K562 (cell line): ENCODE measurements around the gene PVALEF. TPM values are rescaled to one million over a fixed set of nuclear protein-coding genes. Genes with fewer than 3 reads are reported as not detected.

Experiments used
- ATAC-seq: fragments of 200-7000 bp; cut with Tn5 transposase; 3 replicates; pipeline ENCODE4 v1.9.1; 2020; ENCODE audit warnings: moderate library complexity
- BruUV-seq: library from RNA; stranded (reverse); fragments of 400-500 nt; replicated peaks from 2 replicates; lab custom pipeline; 2021; lab: Mats Ljungman, UMichigan
- CTCF ChIA-PET: fragments of 300-600 bp; formaldehyde crosslinking; extraction: SDS; loops from one replicate; lab custom pipeline; 2021; ENCODE audit warnings: low intra/inter-chr PET ratio; lab: Yijun Ruan, JAX
- POLR2A ChIA-PET: fragments of 300-600, 350-650 bp; sonication (Branson Sonifier 250); formaldehyde crosslinking; extraction: SDS; loops from one replicate; lab custom pipeline; 2021; ENCODE audit warnings: antibody characterized with exemption, inconsistent platforms; lab: Yijun Ruan, JAX
- DNase-seq, 4 experiments: peaks; one replicate each; pipeline versions ENCODE4 v3.0.0 to v3.0.0-alpha.2; 2011 to 2018; ENCODE audit warnings: low spot score in 3 of 4, mixed read lengths in 3 of 4; ENCODE audit errors: extremely low read depth in 1 of 4
- FAIRE-seq: peaks from 2 replicates; lab custom pipeline; 2011; peaks lifted over from hg19 to GRCh38; lab: Jason Lieb, UNC
- H2AFZ ChIP-seq: 2 replicates; pipeline ENCODE4 v1.6.0; 2011; ENCODE audit warnings: low read depth, low read length, control low read depth, inconsistent platforms
- H3K27ac ChIP-seq: fragments of 200-600 bp; 3 replicates; pipeline ENCODE4 v1.8.0; 2011; ENCODE audit warnings: low read depth, mild to moderate bottlenecking, control low read depth, inconsistent platforms, low read length, moderate library complexity, mixed read lengths; ENCODE audit errors: extremely low read depth
- H3K27me3 ChIP-seq, 2 experiments: fragments of 300-600 bp in 1 of 2; 2 replicates in 1 of 2; 3 replicates in 1 of 2; pipeline versions ENCODE4 v1.6.0 to v1.8.0; 2011; ENCODE audit warnings: inconsistent platforms in 2 of 2, low read length in 2 of 2, mild to moderate bottlenecking in 1 of 2, mixed read lengths in 1 of 2, moderate library complexity in 1 of 2; ENCODE audit not compliant: control insufficient read depth in 2 of 2, insufficient read depth in 2 of 2
- H3K36me3 ChIP-seq: fragments of 300-600 bp; 3 replicates; pipeline ENCODE4 v1.8.0; 2011; ENCODE audit warnings: mild to moderate bottlenecking, low read length, inconsistent platforms; ENCODE audit not compliant: control insufficient read depth, insufficient read depth
- H3K4me1 ChIP-seq, 2 experiments: fragments of 200-600 bp in 1 of 2; replicated peaks in 1 of 2; 2 replicates in 1 of 2; 3 replicates in 1 of 2; pipeline versions ENCODE4 v1.5.1 to v1.8.0; 2011; ENCODE audit warnings: inconsistent platforms in 2 of 2, low read length in 2 of 2, mild to moderate bottlenecking in 1 of 2, mixed read lengths in 1 of 2, moderate library complexity in 1 of 2; ENCODE audit not compliant: control insufficient read depth in 2 of 2, insufficient read depth in 2 of 2
- H3K4me2 ChIP-seq: 2 replicates; pipeline ENCODE4 v1.6.1; 2011; ENCODE audit warnings: low read length, control low read depth, inconsistent platforms, mixed read lengths; ENCODE audit not compliant: insufficient read depth
- H3K4me3 ChIP-seq: fragments of 200-600 bp; sonication (generic), shearing (Covaris generic); 2 replicates; pipeline ENCODE4 v1.5.1; 2016; ENCODE audit warnings: control low read depth, inconsistent platforms
- H3K79me2 ChIP-seq: fragments of 200-600 bp; 3 replicates; pipeline ENCODE4 v1.8.0; 2011; ENCODE audit warnings: low read length, inconsistent platforms; ENCODE audit not compliant: control insufficient read depth, insufficient read depth
- H3K9ac ChIP-seq, 2 experiments: 2 replicates each; pipeline versions ENCODE4 v1.6.0 to v1.6.1; 2011; ENCODE audit warnings: low read depth in 2 of 2, low read length in 2 of 2, control low read depth in 1 of 2, inconsistent platforms in 1 of 2, mild to moderate bottlenecking in 1 of 2, mixed read lengths in 1 of 2; ENCODE audit not compliant: insufficient read depth in 1 of 2
- H3K9me1 ChIP-seq: one replicate; pipeline ENCODE4 v1.6.0; 2011; ENCODE audit warnings: inconsistent platforms, mild to moderate bottlenecking, low read length, moderate library complexity; ENCODE audit not compliant: control insufficient read depth, insufficient read depth
- H3K9me3 ChIP-seq: replicated peaks from 2 replicates; pipeline ENCODE4 v1.5.1; 2011; ENCODE audit warnings: low read depth, low read length, inconsistent platforms; ENCODE audit not compliant: control insufficient read depth, insufficient read depth
- H4K20me1 ChIP-seq: replicated peaks from 2 replicates; pipeline ENCODE4 v1.6.1; 2011; ENCODE audit warnings: low read length, inconsistent platforms, mixed read lengths; ENCODE audit not compliant: control insufficient read depth, insufficient read depth
- ATF1 ChIP-seq, 2 experiments: fragments of 450-650 bp in 1 of 2; IDR thresholded peaks; 2 replicates each; pipeline ENCODE4 v1.6.1; 2016; ENCODE audit warnings: missing compliant biosample characterization in 1 of 2, missing genetic modification characterization in 1 of 2
- CBX3 ChIP-seq, 2 experiments: IDR thresholded peaks; 1 replicate in 1 of 2; 2 replicates in 1 of 2; pipeline ENCODE4 v1.6.1; 2012; ENCODE audit warnings: inconsistent platforms in 2 of 2, low read length in 2 of 2, borderline replicate concordance in 1 of 2, control low read depth in 1 of 2
- CGGBP1 ChIP-seq: fragments of 250-450 bp; sonication (Bioruptor Pico); IDR thresholded peaks from 2 replicates; pipeline ENCODE4 v1.9.0; 2021; ENCODE audit warnings: mild to moderate bottlenecking
- EP300 ChIP-seq: IDR thresholded peaks from 2 replicates; pipeline ENCODE4 v1.6.1; 2012; ENCODE audit warnings: low read length, improper control_type of control experiment
- HIVEP1 ChIP-seq: fragments of 250-450 bp; sonication (Bioruptor Pico); IDR thresholded peaks from 2 replicates; pipeline ENCODE4 v1.4.0; 2020; ENCODE audit warnings: mild to moderate bottlenecking
- NFIC ChIP-seq: fragments of 450-650 bp; IDR thresholded peaks from 2 replicates; pipeline ENCODE4 v1.6.1; 2017; ENCODE audit warnings: mild to moderate bottlenecking, inconsistent platforms
- SRF ChIP-seq, 2 experiments: fragments of 250-450, 450-650 bp in 1 of 2; sonication (Bioruptor Pico) in 1 of 2; sonication (generic) in 1 of 2; formaldehyde crosslinking; IDR thresholded peaks; 2 replicates each; pipeline versions ENCODE4 v1.5.0 to v1.5.1; 2020 to 2022; ENCODE audit warnings: mild to moderate bottlenecking in 1 of 2, missing genetic modification reagents in 1 of 2
- SUPT5H ChIP-seq: fragments of 450-650 bp; IDR thresholded peaks from 2 replicates; pipeline ENCODE4 v1.6.1; 2016
- XRCC3 ChIP-seq: fragments of 450-650 bp; IDR thresholded peaks from 2 replicates; pipeline ENCODE4 v1.6.1; 2017; ENCODE audit warnings: mild to moderate bottlenecking, moderate library complexity
- ZNF41 ChIP-seq: fragments of 250-450 bp; sonication (Bioruptor Pico); conservative IDR thresholded peaks from 2 replicates; pipeline ENCODE4 v1.4.0; 2020; ENCODE audit warnings: mild to moderate bottlenecking
- ZNF561 ChIP-seq: fragments of 450-650 bp; formaldehyde crosslinking; conservative IDR thresholded peaks from 2 replicates; pipeline ENCODE4 v1.4.0; 2020; ENCODE audit warnings: mild to moderate bottlenecking, moderate library complexity
- WGBS: fragments of 100-300 bp; shearing (Covaris generic); methylation state at CpG from one replicate; pipeline ENCODE4 v1.1.6; 2016; ENCODE audit warnings: low coverage, mixed read lengths; ENCODE audit not compliant: insufficient coverage; ENCODE audit errors: missing lambda C conversion rate; 5-methylcytosine and 5-hydroxymethylcytosine counted together
- in situ Hi-C: fragments of 300-500 bp; cut with MboI; formaldehyde crosslinking; loops from 4 replicates; pipeline ENCODE4 v1.15.0; 2018; ENCODE audit warnings: inconsistent platforms, mixed read lengths
- intact Hi-C: fragments of 100-400 bp; cut with micrococcal nuclease; formaldehyde crosslinking; loops from 2 replicates; pipeline ENCODE4 v1.14.2; 2022
- polyA plus RNA-seq, 8 experiments: library from polyadenylated mRNA; depleted of rRNA in 4 of 8; stranded (reverse) in 5 of 8; unstranded in 3 of 8; fragments of >200 nt; fragmentation: Nextera tagmentation in 2 of 8; fragmentation: Illumina TruSeq in 1 of 8; extraction: Ambion mirVana in 2 of 8; extraction: Trizol in 1 of 8; gene quantifications; 2 replicates each; pipeline versions ENCODE4 v1.2.1 to v1.2.3, GENCODE V29; 2011 to 2014; ENCODE audit warnings: inconsistent platforms in 1 of 8, missing spikeins in 1 of 8
- total RNA-seq, 7 experiments: library from RNA; depleted of rRNA in 6 of 7; stranded (reverse); fragments of >200 nt in 6 of 7; fragmentation: Illumina TruSeq in 2 of 7; extraction: Trizol in 2 of 7; gene quantifications; 2 replicates each; pipeline versions ENCODE4 v1.2.1 to v1.2.3, GENCODE V29; 2011 to 2021; ENCODE audit warnings: low replicate concordance in 1 of 7
- TF ChIP-seq, protein P1 (sequence below): fragments of 250-450 bp; sonication (Bioruptor Pico); IDR thresholded peaks from 2 replicates; pipeline ENCODE4 v1.4.0; 2020; ENCODE audit warnings: mild to moderate bottlenecking, moderate library complexity
- TF ChIP-seq, protein P2 (sequence below): fragments of 450-650 bp; IDR thresholded peaks from 2 replicates; pipeline ENCODE4 v1.6.1; 2018; ENCODE audit warnings: mild to moderate bottlenecking, low read depth; ENCODE audit not compliant: partially characterized antibody
- TF ChIP-seq, protein P3 (sequence below): sonication (generic); formaldehyde crosslinking; IDR thresholded peaks from 2 replicates; pipeline ENCODE4 v1.8.1; 2022; ENCODE audit warnings: missing genetic modification reagents
- TF ChIP-seq, protein P4 (sequence below): IDR thresholded peaks from 3 replicates; pipeline ENCODE4 v1.6.1; 2011; ENCODE audit warnings: borderline replicate concordance, mild to moderate bottlenecking; ENCODE audit not compliant: insufficient read length, insufficient read depth

Gene PVALEF
- total and polyA plus RNA-seq, 9 of the 15 experiments (the other 6 are each of a cell fraction or from before 2014, with no cell fraction given) = not detected

DNA sequence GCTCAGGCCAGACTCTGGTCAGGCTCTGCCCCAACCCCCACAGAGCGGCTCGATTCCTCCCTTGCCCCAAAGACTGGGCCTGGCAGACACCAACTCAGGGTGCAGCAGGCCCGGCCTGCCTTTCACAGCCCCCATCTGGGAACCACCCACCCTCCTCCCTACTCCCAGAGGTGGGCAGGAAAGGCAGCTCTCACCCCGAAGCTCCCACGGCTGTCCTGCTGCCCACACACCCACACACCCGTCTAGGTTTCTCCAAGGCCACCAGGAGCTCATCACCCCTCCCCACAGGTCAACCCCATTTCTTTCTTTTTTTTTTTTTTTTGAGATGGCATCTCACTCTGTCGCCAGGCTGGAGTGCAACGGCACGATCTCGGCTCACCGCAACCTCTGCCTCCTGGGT, 53.7 kb downstream of the PVALEF start:
- Histone ChIP-seq H3K9ac (peak overlapping the region in 1 of 2 experiments; percentile 55; a peak in 1 of 4 replicates), H3K4me2 (no peak overlapping the region), H3K27me3 (no peaks in the 10 kb centered on the region), H3K9me3 (no peaks in the 10 kb centered on the region), H3K27ac (no peak overlapping the region), H3K9me1 (no peaks in the 10 kb centered on the region), H2AFZ (no peak overlapping the region), H4K20me1 (no peaks in the 10 kb centered on the region), H3K36me3 (peaks cover 8% of the 10 kb centered on the region; the same call in 1 of the 3 replicates), H3K4me1 (peaks cover 8 to 45% of the 10 kb centered on the region in 2 experiments), H3K79me2 (peaks cover 5% of the 10 kb centered on the region; the same call in 2 of the 3 replicates), H3K4me3 (no peak overlapping the region)
- FAIRE-seq (no peak), ATAC-seq (no peak), DNase-seq (no peak)
- no TSS peak for BruUV-seq
- 69% methylated on average over 4 of the region's 11 CpGs for WGBS
- ChIA-PET POLR2A (interaction anchor here (0.8 to 1.0 kb wide), 2 partner anchors 38 to 199 kb away, joined by 3 read pairs; no protein-coding TSS in a partner anchor), CTCF (no interaction called here)
- in situ Hi-C loops (no loop called here), intact Hi-C loops (no loop called here)
- no peak for TF ChIP-seq CGGBP1 (CRISPR knock-in tag)
- no peak for TF ChIP-seq HIVEP1
- TF ChIP-seq ZNF41 (CRISPR knock-in tag) = no peak
- TF ChIP-seq, protein P1, sequence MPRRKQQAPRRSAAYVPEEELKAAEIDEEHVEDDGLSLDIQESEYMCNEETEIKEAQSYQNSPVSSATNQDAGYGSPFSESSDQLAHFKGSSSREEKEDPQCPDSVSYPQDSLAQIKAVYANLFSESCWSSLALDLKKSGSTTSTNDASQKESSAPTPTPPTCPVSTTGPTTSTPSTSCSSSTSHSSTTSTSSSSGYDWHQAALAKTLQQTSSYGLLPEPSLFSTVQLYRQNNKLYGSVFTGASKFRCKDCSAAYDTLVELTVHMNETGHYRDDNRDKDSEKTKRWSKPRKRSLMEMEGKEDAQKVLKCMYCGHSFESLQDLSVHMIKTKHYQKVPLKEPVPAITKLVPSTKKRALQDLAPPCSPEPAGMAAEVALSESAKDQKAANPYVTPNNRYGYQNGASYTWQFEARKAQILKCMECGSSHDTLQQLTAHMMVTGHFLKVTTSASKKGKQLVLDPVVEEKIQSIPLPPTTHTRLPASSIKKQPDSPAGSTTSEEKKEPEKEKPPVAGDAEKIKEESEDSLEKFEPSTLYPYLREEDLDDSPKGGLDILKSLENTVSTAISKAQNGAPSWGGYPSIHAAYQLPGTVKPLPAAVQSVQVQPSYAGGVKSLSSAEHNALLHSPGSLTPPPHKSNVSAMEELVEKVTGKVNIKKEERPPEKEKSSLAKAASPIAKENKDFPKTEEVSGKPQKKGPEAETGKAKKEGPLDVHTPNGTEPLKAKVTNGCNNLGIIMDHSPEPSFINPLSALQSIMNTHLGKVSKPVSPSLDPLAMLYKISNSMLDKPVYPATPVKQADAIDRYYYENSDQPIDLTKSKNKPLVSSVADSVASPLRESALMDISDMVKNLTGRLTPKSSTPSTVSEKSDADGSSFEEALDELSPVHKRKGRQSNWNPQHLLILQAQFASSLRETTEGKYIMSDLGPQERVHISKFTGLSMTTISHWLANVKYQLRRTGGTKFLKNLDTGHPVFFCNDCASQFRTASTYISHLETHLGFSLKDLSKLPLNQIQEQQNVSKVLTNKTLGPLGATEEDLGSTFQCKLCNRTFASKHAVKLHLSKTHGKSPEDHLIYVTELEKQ (CRISPR knock-in tag) = no peak
- TF ChIP-seq ZNF561 (CRISPR knock-in tag) = no peak
- TF ChIP-seq CBX3 (IDR thresholded peaks at IDR 0.05; ENCODE audit: borderline replicate concordance in 1 of 2, low read length in 2 of 2) = no peak
- TF ChIP-seq SRF (CRISPR knock-in tag; IDR thresholded peaks at IDR 0.05) = no peak
- TF ChIP-seq, protein P2, sequence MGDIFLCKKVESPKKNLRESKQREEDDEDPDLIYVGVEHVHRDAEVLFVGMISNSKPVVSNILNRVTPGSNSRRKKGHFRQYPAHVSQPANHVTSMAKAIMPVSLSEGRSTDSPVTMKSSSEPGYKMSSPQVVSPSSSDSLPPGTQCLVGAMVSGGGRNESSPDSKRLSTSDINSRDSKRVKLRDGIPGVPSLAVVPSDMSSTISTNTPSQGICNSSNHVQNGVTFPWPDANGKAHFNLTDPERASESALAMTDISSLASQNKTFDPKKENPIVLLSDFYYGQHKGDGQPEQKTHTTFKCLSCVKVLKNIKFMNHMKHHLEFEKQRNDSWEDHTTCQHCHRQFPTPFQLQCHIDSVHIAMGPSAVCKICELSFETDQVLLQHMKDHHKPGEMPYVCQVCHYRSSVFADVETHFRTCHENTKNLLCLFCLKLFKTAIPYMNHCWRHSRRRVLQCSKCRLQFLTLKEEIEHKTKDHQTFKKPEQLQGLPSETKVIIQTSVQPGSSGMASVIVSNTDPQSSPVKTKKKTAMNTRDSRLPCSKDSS = no peak
- TF ChIP-seq, protein P3, sequence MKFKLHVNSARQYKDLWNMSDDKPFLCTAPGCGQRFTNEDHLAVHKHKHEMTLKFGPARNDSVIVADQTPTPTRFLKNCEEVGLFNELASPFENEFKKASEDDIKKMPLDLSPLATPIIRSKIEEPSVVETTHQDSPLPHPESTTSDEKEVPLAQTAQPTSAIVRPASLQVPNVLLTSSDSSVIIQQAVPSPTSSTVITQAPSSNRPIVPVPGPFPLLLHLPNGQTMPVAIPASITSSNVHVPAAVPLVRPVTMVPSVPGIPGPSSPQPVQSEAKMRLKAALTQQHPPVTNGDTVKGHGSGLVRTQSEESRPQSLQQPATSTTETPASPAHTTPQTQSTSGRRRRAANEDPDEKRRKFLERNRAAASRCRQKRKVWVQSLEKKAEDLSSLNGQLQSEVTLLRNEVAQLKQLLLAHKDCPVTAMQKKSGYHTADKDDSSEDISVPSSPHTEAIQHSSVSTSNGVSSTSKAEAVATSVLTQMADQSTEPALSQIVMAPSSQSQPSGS (CRISPR knock-in tag) = no peak
- TF ChIP-seq XRCC3 = no peak
- TF ChIP-seq ATF1 (CRISPR knock-in tag; IDR thresholded peaks at IDR 0.05) = no peak
- TF ChIP-seq ATF1 (tag; IDR thresholded peaks at IDR 0.05) = no peak
- TF ChIP-seq SUPT5H = no peak
- TF ChIP-seq NFIC = no peak
- TF ChIP-seq EP300 = no peak
- TF ChIP-seq, protein P4, sequence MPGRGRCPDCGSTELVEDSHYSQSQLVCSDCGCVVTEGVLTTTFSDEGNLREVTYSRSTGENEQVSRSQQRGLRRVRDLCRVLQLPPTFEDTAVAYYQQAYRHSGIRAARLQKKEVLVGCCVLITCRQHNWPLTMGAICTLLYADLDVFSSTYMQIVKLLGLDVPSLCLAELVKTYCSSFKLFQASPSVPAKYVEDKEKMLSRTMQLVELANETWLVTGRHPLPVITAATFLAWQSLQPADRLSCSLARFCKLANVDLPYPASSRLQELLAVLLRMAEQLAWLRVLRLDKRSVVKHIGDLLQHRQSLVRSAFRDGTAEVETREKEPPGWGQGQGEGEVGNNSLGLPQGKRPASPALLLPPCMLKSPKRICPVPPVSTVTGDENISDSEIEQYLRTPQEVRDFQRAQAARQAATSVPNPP = no peak
